SH-SY5Y (cell line): ENCODE measurements around the gene SIRPD.

ENCODE experiments used
- GATA2 ChIP-seq: IDR thresholded peaks from 2 replicates; pipeline ENCODE4 v1.6.1; 2011; ENCODE audit warnings: mild to moderate bottlenecking, low read depth, low read length
- GATA3 ChIP-seq: IDR thresholded peaks from 2 replicates; pipeline ENCODE4 v1.6.1; 2011; ENCODE audit warnings: low read depth, mild to moderate bottlenecking, low read length, moderate library complexity

GRCh38 chr20:1587781-1588532, 30.5 kb upstream of the SIRPD start:
- TF ChIP-seq GATA2 (no peak), GATA3 (no peak)
